NOMO-1 treated with dmso at 0.1 percent for 144 hours (cell line): ENCODE results near the gene RMND5A.
"Not testable (repeated sequence)": the region's sequence is repeated elsewhere in the genome, so short reads cannot be mapped to it uniquely, and the experiment has no call there.

Experiments used
- DNase-seq: peaks from one replicate; lab custom pipeline; 2025; ENCODE audit not compliant: unreplicated experiment; lab: John Stamatoyannopoulos, UW

RMND5A gene

DNA sequence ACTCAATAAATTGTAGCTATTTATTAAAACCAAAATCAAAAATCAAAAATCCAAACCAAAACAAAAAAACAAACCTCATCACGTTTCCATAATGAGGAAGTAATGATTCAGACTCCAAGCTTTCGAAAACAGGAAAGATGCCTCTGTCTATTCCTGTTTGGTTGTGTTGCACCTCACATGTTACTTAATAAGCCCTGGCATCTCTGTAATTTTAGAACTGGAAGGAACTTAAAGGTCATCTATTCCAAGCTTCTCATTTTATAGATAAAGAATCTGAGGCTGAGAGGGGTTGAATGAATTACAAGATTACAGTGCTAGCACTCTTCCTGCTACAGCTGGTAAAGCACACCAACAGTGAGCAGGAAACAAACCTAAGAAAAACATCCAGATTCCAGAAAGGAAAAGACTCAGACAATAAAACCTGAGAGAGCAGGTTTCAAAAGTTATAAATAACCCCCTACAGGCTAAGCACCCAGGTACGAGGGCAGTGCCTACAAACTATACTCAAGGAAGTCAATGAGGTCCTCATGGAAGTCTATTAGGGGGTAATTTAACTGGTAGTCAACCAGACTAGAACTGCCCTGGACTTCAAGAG, 5.4 kb upstream of the RMND5A start:
- not testable (repeated sequence) for DNase-seq

DNA sequence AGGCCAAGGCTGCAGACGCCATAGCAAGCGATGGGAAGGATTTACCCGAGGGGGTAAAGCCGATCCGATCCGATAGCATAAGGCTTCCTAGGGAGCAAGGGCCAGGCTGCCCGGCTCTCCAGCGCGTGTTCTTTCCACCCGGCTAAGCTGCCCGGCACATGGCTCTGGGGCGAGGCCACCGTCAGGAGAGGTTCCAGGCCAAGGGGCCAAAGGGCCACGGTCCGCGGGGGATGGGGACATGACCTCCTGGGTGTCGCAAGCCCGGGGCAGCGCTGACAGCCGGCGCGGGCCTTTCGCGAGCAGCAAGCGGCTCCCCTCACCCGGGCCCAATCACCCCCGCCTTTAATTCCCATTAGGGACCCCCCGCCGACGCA, 841 bp upstream of the RMND5A start:
- DNase-seq: not testable (repeated sequence)

DNA sequence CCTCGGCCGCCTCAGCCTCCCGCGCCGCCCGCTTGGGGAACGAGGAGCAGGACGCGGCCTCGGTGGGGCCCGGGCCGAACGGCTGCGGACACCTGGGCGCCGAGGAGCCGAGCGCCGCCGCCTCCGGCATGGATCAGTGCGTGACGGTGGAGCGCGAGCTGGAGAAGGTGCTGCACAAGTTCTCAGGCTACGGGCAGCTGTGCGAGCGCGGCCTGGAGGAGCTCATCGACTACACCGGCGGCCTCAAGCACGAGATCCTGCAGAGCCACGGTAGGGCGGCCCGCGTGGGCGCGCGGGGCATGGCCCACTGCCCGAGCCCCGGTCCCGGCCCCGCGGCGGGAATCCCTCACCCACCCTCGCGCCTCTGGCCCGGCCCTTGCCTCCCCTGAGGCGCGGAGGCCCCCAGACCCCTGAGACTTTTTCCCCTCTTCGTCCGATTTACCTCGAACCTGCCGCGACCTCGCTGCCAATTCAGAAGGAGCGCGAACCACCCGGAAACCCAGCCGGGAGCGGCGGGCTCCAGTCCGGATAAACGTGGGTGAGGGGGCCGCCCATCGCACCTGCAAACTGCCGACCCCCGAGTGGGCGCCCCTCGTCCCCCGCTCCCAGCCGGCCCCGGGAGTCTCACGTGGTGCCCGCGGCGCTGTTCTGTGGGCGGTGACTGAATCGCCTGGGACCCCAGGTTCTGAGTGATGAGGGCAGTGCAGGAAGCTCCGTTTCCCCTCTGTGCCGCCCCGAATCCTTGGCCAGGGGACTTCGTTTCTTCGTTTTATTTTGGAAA, 639 bp downstream of the RMND5A start:
- DNase-seq: not testable (repeated sequence)

DNA sequence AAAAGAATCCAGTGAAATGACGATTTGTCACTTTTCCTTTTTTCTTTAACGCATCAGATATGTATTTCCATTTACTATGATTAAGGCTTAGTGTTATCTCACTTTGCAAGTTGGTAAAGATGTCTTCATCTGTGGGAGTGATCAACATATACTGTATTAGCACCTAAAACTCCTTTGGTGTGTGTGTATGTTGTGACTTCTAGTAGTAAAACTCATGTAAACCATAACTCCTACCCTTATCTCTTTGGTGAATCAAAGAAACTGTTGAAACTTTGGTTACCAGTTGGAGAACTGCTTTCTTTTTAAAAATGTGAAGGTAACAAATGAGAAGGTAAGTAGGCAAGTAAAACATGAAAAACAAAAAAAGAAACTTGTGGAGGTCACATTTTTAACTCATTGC, 5.6 kb downstream of the RMND5A start:
- DNase-seq: not testable (repeated sequence)

DNA sequence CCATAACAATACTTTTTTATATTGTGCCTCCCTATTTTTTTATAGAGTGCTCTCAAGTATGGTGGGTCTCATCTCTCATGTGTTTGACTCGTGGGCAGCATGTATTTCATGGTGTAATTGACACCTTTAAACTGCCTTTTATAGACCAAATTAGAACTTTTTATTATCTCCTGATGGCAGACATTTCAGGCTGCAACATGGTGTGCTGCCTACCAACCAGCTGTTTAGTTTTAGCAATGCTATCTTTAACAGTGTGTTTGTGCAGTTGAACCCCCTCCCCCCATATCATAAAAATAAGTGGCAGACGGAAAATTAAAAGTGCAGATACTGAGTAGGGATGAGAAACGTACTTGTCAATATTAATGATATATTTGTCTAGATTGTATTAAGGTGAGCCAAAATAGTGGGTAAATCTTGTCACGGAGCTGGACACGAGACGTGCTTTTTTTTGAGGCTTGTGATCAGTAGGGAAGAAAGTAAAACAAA, 12.0 kb downstream of the RMND5A start:
- not testable (repeated sequence) for DNase-seq

DNA sequence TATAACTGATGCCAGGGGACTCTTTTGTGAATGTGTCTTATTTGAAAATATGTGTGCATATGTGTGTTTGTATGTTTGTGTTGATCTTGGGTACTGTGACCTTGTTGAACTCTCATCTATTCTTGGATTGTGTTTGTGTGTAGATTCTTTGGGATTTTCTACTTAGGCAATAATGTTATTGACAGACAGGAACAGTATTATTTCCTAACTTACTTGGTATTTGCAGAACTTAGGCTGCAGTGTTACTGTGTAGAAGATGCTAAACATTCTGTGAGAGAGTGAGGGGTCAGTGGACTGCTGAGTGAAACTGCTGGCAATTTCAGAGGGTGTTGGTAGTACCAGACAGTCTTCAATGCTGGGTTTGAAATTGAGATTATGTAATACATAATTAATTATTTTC, 12.7 kb downstream of the RMND5A start:
- not testable (repeated sequence) for DNase-seq

DNA sequence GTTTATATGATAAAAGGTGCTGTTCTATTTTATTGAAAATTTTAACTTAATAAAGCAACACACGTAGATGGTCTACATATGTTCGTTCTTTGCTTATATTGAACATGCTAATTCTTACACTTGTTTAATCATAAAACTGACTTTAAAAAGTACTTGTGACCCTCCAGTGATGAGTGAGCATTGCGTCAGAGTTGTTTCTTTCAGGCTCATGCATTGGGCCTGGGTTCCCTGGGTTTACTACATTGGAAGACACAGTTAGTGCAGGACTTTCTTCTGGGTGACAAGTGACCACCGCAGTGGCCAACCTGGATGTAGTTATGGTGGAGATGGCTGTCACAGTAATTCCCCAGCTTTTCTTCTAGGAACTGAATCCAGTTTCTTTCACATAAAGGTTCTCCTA, 13.4 kb downstream of the RMND5A start:
- DNase-seq: not testable (repeated sequence)

DNA sequence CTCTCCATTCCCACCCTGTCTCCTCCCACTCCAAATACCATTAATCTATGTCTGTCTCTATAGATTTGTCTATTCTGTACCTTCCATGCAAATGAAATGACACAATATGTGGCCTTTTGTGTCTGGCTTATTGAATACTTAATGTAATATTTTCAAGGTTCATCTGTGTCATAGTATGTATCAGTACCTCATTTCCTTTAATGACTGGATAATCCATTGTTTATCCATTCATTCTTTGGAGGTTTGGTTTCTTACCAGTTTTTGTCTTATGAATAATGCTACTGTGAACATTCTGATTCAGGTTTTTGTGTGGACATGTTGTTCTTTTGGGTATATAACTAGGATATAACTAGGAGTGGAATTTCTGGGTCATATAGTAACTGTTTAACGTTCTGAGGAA, 14.8 kb downstream of the RMND5A start:
- not testable (repeated sequence) for DNase-seq

DNA sequence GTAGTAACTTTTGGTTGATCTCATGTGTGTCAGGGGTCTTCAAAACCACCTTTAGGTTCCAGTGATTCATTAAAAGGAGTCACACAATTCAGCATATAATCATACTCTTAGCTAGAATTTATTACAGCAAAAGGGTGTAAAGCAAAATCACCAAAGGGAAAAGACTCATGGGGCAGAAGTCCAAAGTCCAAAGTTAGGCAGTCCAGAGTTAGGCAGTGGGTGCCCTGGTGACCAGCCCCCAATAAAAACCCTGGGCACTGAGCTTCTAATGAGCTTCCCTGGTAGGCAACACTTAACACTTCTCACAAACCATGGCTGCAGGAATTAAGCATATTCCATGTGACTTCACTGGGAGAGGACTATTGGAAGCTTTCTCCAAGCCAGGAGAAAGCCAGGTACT, 19.4 kb downstream of the RMND5A start:
- DNase-seq: not testable (repeated sequence)

DNA sequence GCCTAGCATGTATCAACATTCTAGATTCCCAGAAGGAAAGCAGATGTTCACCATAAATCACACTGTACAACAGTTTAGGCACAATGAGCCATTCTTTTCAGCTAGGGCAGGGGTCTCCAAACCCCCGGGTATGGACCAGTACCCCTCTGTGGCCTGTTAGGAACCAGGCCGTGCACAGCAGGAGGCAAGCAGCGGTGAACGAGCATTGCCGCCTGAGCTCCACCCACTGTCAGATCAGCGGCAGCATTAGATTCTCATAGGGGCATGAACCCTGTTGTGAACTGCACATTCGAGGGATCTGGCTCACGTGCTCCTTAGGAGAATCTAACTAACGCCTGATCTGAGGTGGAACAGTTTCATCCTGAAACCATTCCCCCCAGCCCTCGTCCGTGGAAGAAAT, 19.8 kb downstream of the RMND5A start:
- not testable (repeated sequence) for DNase-seq

DNA sequence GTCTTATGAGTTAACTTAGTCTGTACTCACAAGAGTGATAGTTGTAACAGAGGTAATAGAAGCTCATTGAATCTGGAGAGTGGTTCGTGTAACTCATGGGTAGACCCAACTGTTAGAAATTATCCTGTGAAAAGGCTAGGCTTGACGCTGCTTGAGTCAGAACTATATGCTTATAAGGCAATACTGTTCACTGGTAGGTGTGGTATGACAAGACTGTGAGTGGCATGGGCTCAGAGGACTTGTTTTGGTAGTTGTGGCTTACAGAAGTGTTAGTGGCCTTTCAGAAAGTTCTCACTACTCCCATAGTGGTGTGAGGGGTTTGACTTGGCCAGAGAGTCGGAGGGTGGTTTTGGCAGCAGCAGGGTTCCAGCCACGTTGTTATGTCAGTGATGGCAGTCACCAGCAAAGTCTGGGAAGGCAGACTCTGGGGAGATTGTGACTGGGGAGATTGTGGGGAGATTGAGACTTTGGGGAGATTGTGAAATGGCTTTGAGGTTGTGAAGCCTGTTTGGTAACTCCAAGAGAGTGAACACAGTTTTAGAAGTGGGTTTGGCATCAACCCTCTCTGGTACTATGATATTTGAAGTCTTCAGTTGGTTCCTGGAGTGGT, 21.9 kb downstream of the RMND5A start:
- not testable (repeated sequence) for DNase-seq

DNA sequence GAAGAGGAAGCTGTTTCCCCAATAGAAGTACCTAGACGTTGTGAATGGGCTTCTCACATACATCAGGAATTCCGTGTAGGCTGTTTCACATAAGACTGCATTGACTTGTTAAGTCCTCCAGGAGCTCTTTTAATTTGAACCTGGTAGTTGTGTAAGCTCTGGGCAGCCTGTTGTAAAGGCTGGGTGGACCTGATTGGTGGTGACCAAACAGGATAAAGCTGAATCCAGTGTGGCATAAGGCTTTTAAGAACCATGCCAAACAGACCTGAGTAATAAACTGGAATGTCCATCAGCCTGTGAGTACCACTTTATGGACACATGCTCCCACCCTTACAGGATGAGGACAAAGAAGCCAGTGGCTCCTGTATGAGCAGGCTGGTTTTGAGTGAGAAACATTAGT, 24.1 kb downstream of the RMND5A start:
- no peak for DNase-seq

DNA sequence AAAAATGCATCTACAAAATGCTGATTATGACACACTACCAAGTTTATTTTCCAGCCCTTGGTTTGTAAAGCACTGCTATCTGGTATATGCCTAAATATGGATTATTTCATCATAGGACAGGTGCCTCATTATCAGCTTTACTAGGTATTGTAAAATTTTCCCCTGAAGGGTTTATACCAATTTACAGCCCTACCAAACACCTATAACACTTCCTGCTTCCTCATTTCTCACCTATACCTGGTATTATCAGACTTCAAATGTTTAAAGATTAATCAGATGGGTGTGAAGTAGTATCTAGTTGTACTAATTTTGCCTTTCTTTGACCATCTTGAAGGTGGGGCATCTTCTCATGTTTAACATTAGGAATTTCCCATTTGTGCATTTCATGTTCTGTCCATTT, 26.8 kb downstream of the RMND5A start:
- DNase-seq: no peak

DNA sequence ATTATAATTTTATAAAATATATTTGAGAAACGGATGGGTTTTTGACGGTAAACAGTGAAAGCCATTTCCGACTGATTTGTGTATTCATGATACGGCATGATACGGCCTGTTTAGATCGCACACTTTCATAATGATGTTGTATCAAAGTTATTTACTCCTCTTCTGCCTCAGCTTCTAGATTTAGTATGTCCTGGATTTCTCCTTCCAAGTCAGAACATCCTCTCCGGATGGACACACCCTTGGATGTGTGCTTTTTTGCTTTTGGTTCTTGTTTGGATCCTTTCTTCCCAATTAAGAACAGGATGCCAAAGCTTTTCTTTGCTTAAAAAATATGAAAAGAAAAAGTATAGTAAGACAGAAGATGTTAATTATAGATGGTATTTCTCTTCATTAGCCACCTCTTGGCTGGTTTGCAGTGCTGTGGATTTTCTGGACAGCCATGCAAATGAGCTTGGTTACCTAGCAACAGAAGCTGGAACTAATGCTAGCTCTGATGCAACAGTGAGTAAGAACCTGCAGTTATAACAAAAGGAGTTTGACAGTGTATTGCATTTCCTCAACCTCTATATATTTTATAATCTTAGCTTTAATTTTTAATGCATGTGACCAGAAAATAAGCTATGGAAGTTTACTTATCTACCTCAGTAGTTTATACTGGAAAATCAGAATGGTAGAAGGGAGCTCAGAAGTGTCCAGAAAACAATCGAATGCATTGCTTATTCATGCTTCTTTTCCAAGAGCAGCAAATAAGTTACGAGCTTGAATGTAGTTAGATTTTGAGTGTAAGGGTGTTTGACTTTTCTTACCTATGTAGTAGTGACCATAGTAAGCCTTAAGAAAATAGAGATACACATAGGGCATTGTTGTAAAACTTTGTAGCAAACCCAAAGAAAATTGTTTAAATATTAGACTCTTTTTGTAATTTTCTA, 27.9 kb downstream of the RMND5A start:
- no peak for DNase-seq

DNA sequence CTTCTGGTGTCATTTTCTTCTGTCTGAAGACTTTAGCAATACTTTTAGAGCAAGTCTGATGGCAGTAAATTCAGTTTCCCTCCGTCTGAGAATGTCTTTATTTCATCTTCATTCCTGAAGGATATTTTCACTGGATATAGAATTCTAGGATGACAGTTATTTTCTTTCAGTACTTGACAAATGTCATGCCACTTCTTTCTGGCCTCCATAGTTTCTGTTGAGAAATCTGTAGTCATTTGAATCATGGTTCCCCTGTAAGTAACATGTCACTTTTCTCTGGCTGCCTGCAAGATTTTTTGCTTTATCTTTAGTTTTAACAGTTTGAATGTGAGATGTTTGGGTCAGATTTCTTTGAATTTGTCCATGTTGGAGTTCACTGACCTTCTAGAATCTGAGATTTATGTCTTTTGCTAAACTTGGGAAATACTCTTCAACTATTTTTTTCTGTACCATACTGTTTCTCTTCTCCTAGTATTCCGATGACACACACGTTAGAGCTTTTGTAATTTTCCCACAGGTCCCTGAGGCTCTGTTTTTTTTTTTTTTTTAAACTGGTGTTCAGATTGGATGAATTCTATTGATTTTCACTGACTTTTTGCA, 30.2 kb downstream of the RMND5A start:
- DNase-seq: no peak

DNA sequence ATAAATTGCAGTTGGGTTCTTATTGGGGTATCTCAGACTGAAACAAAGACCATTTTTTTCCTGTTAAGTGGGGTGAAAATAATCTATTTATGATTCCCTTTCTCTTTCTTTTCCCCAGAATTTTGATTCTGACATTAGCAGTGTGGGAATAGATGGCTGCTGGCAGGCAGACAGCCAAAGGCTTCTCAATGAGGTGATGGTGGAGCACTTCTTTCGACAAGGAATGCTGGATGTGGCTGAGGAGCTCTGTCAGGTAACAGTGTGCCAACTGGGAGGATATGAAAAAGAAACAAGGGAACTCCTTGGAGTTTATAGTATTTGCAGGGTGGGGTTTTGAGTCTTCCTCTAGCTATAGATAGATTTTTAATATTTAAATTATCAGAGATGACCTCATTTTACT, 31.7 kb downstream of the RMND5A start:
- no peak for DNase-seq

DNA sequence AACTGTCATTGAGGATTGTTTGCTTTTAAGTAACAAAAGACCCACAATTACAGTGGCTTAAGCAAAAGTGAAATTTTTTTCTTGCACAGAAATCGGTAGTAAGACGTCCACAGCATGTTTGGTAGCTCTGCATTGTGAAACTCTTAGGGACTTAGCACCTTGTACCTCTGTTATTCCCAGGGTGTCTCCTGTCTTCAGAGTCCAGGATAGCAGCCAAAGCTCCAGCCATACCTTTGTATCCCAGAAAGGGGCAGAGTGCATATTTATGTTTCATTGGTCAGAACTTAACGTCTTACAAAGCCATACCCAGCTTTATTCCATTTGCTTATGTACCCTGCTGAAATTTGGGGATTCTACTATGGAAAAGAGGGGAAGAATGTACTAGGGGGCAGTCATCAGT, 32.8 kb downstream of the RMND5A start:
- no peak for DNase-seq

DNA sequence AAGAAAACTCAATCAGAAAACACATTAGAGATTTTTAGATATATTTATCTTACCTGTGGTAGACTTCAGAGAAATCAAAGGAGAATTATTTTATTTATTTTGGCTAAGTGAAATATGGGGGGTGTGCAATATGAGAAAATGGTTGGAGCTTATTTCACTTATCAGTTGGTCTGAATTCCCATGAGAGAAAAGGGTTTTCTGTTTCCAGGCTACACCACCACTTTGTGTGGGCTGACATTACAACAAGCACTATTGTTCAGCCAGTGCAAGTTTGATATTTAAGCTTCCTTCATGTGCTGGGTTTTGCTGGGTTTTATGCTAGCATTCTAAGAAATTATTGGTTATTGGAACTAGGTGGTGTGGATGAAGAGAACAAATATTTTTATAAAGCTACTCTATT, 33.5 kb downstream of the RMND5A start:
- DNase-seq: no peak

DNA sequence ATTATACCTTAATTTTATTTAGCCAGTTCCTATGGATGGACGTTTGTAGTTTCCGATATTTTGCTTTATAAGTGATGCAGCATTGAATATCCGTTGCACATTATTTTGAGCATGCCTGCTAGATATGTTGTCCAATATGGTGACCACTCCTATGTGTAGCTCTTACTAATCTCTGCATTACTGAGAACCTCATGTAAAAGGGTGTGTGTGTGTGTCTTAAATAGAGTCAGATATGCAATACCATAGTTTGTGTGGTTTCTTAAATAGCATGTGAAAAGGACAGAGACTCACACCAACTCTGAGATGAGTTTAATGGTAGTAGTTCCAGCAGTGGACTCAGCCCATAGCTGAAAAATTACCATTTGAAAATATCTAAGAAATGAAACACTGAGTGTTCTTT, 38.3 kb downstream of the RMND5A start:
- no peak for DNase-seq

DNA sequence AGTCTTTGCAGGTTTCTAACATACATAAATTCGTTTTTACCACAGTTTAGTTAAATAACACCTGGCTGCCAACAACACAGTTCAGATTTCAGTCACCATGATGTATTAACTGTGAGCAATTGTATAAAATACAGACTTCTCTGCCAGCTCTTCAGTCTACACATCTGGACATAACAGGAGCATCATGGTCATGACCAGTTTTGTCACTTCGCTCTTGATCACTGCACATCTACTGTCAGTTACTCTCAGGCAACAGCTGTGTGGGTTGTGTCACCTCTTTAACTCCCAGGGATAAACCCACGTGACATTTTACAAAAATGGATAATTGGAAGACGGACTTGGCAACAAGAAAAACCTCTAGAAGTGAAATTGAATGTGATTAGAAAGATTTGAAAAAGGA, 40.3 kb downstream of the RMND5A start:
- DNase-seq: no peak
